GM19099 (cell line): Measurements from ENCODE around the gene RRBP1.

Experiments used
- POLR2A ChIP-seq: IDR thresholded peaks from 3 replicates; pipeline ENCODE4 v1.6.1; 2011; ENCODE audit warnings: low read depth; ENCODE audit not compliant: insufficient read length; ENCODE audit errors: extremely low read depth

Gene RRBP1

GRCh38 chr20:17568045-17568788 is 113.8 kb downstream of the RRBP1 start:
- TF ChIP-seq POLR2A, result no peak

GRCh38 chr20:17566345-17566744 is 115.7 kb downstream of the RRBP1 start:
- TF ChIP-seq POLR2A, result no peak

GRCh38 chr20:17565169-17565845 is 116.7 kb downstream of the RRBP1 start:
- TF ChIP-seq POLR2A, result no peak
